ENCODE data around the gene LEFTY1.
"Not testable (repeated sequence)": the region's sequence is repeated elsewhere in the genome, so short reads cannot be mapped to it uniquely, and the experiment has no call there.

The LEFTY1 gene

GRCh38 chr1:225847610-225848009, 41.3 kb downstream of the LEFTY1 start:
- no peak for DNase-seq

- DNase-seq, result no peak
Measured at GRCh38 chr1:225846331-225847310, 42.3 kb downstream of the LEFTY1 start.

- DNase-seq, result no peak
Measured at GRCh38 chr1:225845571-225846259, 43.2 kb downstream of the LEFTY1 start.

GRCh38 chr1:225845097-225845496, 43.8 kb downstream of the LEFTY1 start:
- DNase-seq, result no peak

- DNase-seq, result no peak
Measured at GRCh38 chr1:225844236-225845061, 44.5 kb downstream of the LEFTY1 start.

- no peak for DNase-seq
Measured at GRCh38 chr1:225843426-225843795, 45.5 kb downstream of the LEFTY1 start.

GRCh38 chr1:225842788-225843425, 46.0 kb downstream of the LEFTY1 start:
- DNase-seq, result no peak

- no peak for DNase-seq
Measured at GRCh38 chr1:225842074-225842473, 46.9 kb downstream of the LEFTY1 start.

GRCh38 chr1:225840713-225841112, 48.2 kb downstream of the LEFTY1 start:
- DNase-seq, result no peak

GRCh38 chr1:225840223-225840610, 48.7 kb downstream of the LEFTY1 start:
- DNase-seq, result no peak

GRCh38 chr1:225838793-225839192, 50.2 kb downstream of the LEFTY1 start:
- DNase-seq, result no peak

- DNase-seq, result not testable (repeated sequence)
Measured at GRCh38 chr1:225836296-225836695, 52.6 kb downstream of the LEFTY1 start.
